Mesenchymal stem cell (in vitro differentiated cells and primary cell): ENCODE measurements around the gene ADCY10.

Experiments used
- DNase-seq: peaks from one replicate; pipeline ENCODE4 v3.0.0-alpha.2; 2013
- H2AFZ ChIP-seq: one replicate; pipeline ENCODE4 v1.6.1; 2013; ENCODE audit warnings: low read depth, mild to moderate bottlenecking, control low read depth, inconsistent platforms, low read length, moderate library complexity
- H2AK5ac ChIP-seq: 2 replicates; pipeline ENCODE4 v1.6.1; 2013; ENCODE audit warnings: low read length, moderate library complexity, mild to moderate bottlenecking, inconsistent platforms; ENCODE audit not compliant: severe bottlenecking
- H2BK120ac ChIP-seq: one replicate; pipeline ENCODE4 v1.6.1; 2013; ENCODE audit warnings: low read depth, mild to moderate bottlenecking, inconsistent platforms, low read length, moderate library complexity
- H2BK12ac ChIP-seq, 2 experiments: one replicate each; pipeline ENCODE4 v1.6.1; 2013; ENCODE audit warnings: inconsistent platforms in 2 of 2, low read length in 2 of 2, mild to moderate bottlenecking in 2 of 2, moderate library complexity in 2 of 2, control low read depth in 1 of 2
- H2BK15ac ChIP-seq: one replicate; pipeline ENCODE4 v1.6.1; 2013; ENCODE audit warnings: mild to moderate bottlenecking, low read depth, inconsistent platforms; ENCODE audit not compliant: poor library complexity, severe bottlenecking
- H2BK5ac ChIP-seq: 2 replicates; pipeline ENCODE4 v1.6.1; 2013; ENCODE audit warnings: low read depth, mild to moderate bottlenecking, low read length, control low read depth, inconsistent platforms; ENCODE audit not compliant: poor library complexity, severe bottlenecking
- H3K14ac ChIP-seq, 2 experiments: one replicate each; pipeline ENCODE4 v1.6.1; 2013; ENCODE audit warnings: inconsistent platforms in 2 of 2, low read length in 2 of 2, control low read depth in 1 of 2, mild to moderate bottlenecking in 1 of 2, moderate library complexity in 1 of 2
- H3K18ac ChIP-seq, 2 experiments: one replicate each; pipeline ENCODE4 v1.6.1; 2013; ENCODE audit warnings: inconsistent platforms in 2 of 2, low read length in 2 of 2, control low read depth in 1 of 2, low read depth in 1 of 2, mild to moderate bottlenecking in 1 of 2
- H3K23ac ChIP-seq, 2 experiments: one replicate each; pipeline ENCODE4 v1.6.1; 2013; ENCODE audit warnings: inconsistent platforms in 2 of 2, low read length in 2 of 2, mild to moderate bottlenecking in 2 of 2, moderate library complexity in 2 of 2, control low read depth in 1 of 2
- H3K27ac ChIP-seq: 2 replicates; pipeline ENCODE4 v1.5.1; 2013; ENCODE audit warnings: mild to moderate bottlenecking, moderate library complexity, low read length, control low read depth, inconsistent platforms; ENCODE audit not compliant: poor library complexity, severe bottlenecking
- H3K27me3 ChIP-seq, 2 experiments: 2 replicates each; pipeline versions ENCODE4 v1.6.1 to v1.7.0; 2013; ENCODE audit warnings: low read length in 2 of 2, mild to moderate bottlenecking in 2 of 2, moderate library complexity in 2 of 2, control low read depth in 1 of 2, inconsistent platforms in 1 of 2; ENCODE audit not compliant: control insufficient read depth in 1 of 2, insufficient read depth in 1 of 2
- H3K36me3 ChIP-seq, 2 experiments: 2 replicates each; pipeline versions ENCODE4 v1.6.1 to v1.7.0; 2013; ENCODE audit warnings: low read length in 2 of 2, control low read depth in 1 of 2, inconsistent platforms in 1 of 2, low read depth in 1 of 2, mild to moderate bottlenecking in 1 of 2; ENCODE audit not compliant: insufficient read depth in 2 of 2, control insufficient read depth in 1 of 2
- H3K4ac ChIP-seq, 2 experiments: one replicate each; pipeline ENCODE4 v1.6.1; 2013; ENCODE audit warnings: inconsistent platforms in 2 of 2, low read length in 2 of 2, mild to moderate bottlenecking in 2 of 2, moderate library complexity in 2 of 2, control low read depth in 1 of 2, low read depth in 1 of 2
- H3K4me1 ChIP-seq: 2 replicates; pipeline ENCODE4 v1.6.1; 2013; ENCODE audit warnings: low read depth, low read length, control low read depth; ENCODE audit not compliant: control insufficient read depth, insufficient read depth
- H3K4me2 ChIP-seq: 2 replicates; pipeline ENCODE4 v1.6.1; 2013; ENCODE audit warnings: low read length, mild to moderate bottlenecking, inconsistent platforms; ENCODE audit not compliant: poor library complexity, severe bottlenecking
- H3K4me3 ChIP-seq, 2 experiments: 2 replicates each; pipeline versions ENCODE4 v1.5.1 to v1.7.0; 2013; ENCODE audit warnings: low read length in 2 of 2, mild to moderate bottlenecking in 2 of 2, control low read depth in 1 of 2, low read depth in 1 of 2; ENCODE audit not compliant: insufficient read depth in 1 of 2
- H3K79me1 ChIP-seq: replicated peaks from 2 replicates; pipeline ENCODE4 v1.6.1; 2013; ENCODE audit warnings: mild to moderate bottlenecking, control low read depth, low read length, inconsistent platforms; ENCODE audit not compliant: poor library complexity, severe bottlenecking
- H3K9ac ChIP-seq: 2 replicates; pipeline ENCODE4 v1.7.0; 2013; ENCODE audit warnings: mild to moderate bottlenecking, low read length, moderate library complexity
- H3K9me3 ChIP-seq: 2 replicates; pipeline ENCODE4 v1.7.0; 2013; ENCODE audit warnings: mild to moderate bottlenecking, low read length; ENCODE audit not compliant: control insufficient read depth
- H4K8ac ChIP-seq: one replicate; pipeline ENCODE4 v1.6.1; 2013; ENCODE audit warnings: inconsistent platforms, mild to moderate bottlenecking, low read length, moderate library complexity
- H4K91ac ChIP-seq: one replicate; pipeline ENCODE4 v1.6.1; 2013; ENCODE audit warnings: mild to moderate bottlenecking, low read length, inconsistent platforms
- WGBS: methylation state at CpG from one replicate; pipeline ENCODE4 v1.1.7; 2013; ENCODE audit warnings: mixed read lengths; 5-methylcytosine and 5-hydroxymethylcytosine counted together

The ADCY10 gene

GRCh38 chr1:167791281-167792187 is 122.4 kb downstream of the ADCY10 start:
- Histone ChIP-seq H3K9ac (peak overlapping the region; percentile 38), H3K27me3 (no peaks in the 10 kb centered on the region), H3K27ac (peak overlapping the region; percentile 99), H4K91ac (no peak overlapping the region), H3K18ac (no peak overlapping the region), H3K9me3 (no peaks in the 10 kb centered on the region), H2BK120ac (no peak overlapping the region), H3K4me2 (no peak overlapping the region), H3K14ac (no peak overlapping the region), H3K4ac (no peak overlapping the region), H2BK15ac (no peak overlapping the region), H3K79me1 (peaks cover 9% of the 10 kb centered on the region), H3K36me3 (peaks cover 9 to 48% of the 10 kb centered on the region in 2 experiments), H3K4me1 (peaks cover 17% of the 10 kb centered on the region), H4K8ac (no peak overlapping the region), H3K4me3 (no peak overlapping the region), H3K23ac (no peak overlapping the region), H2BK12ac (no peak overlapping the region), H2AK5ac (peak overlapping the region; percentile 24), H2AFZ (no peak overlapping the region), H2BK5ac (peak overlapping the region; percentile 12)
- peak; percentile 91 for DNase-seq
- 34% methylated on average over 4 of the region's 5 CpGs for WGBS

- Histone ChIP-seq H3K79me1 (peaks cover 13% of the 10 kb centered on the region), H4K8ac (no peak overlapping the region), H2AK5ac (peak overlapping the region; percentile 69), H2BK15ac (no peak overlapping the region), H3K27ac (peak overlapping the region; percentile 64), H3K4ac (no peak overlapping the region), H3K4me1 (peaks cover 16% of the 10 kb centered on the region), H3K9ac (no peak overlapping the region), H3K18ac (no peak overlapping the region), H3K9me3 (no peaks in the 10 kb centered on the region), H3K27me3 (no peaks in the 10 kb centered on the region), H2BK5ac (no peak overlapping the region), H3K4me2 (no peak overlapping the region), H3K14ac (no peak overlapping the region), H4K91ac (no peak overlapping the region), H3K23ac (no peak overlapping the region), H3K36me3 (peaks cover 13 to 52% of the 10 kb centered on the region in 2 experiments), H2AFZ (no peak overlapping the region), H3K4me3 (no peak overlapping the region), H2BK12ac (no peak overlapping the region), H2BK120ac (no peak overlapping the region)
- DNase-seq = no peak
- 96% methylated on average over 5 of the region's 5 CpGs for WGBS
Measured at GRCh38 chr1:167790117-167790516, 123.8 kb downstream of the ADCY10 start.

- Histone ChIP-seq H3K4me2 (no peak overlapping the region), H3K4me3 (no peak overlapping the region), H4K8ac (no peak overlapping the region), H2BK5ac (no peak overlapping the region), H3K27me3 (no peaks in the 10 kb centered on the region), H3K18ac (no peak overlapping the region), H3K79me1 (peaks cover 15% of the 10 kb centered on the region), H3K9me3 (no peaks in the 10 kb centered on the region), H4K91ac (no peak overlapping the region), H3K9ac (no peak overlapping the region), H2BK120ac (no peak overlapping the region), H2BK12ac (no peak overlapping the region), H3K27ac (peak overlapping the region; percentile 64), H3K36me3 (peaks cover 16 to 52% of the 10 kb centered on the region in 2 experiments), H3K4ac (no peak overlapping the region), H3K14ac (no peak overlapping the region), H2AFZ (no peak overlapping the region), H3K4me1 (peaks cover 17% of the 10 kb centered on the region), H3K23ac (no peak overlapping the region), H2AK5ac (no peak overlapping the region), H2BK15ac (no peak overlapping the region)
- WGBS = 89% methylated on average over 3 of the region's 3 CpGs
- DNase-seq = no peak
Measured at GRCh38 chr1:167789501-167789900, 124.4 kb downstream of the ADCY10 start.

GRCh38 chr1:167786502-167786901 is 127.4 kb downstream of the ADCY10 start:
- H4K91ac ChIP-seq = no peak overlapping the region
- H3K9ac ChIP-seq = no peak overlapping the region
- H3K18ac ChIP-seq = no peak overlapping the region
- H3K4ac ChIP-seq = no peak overlapping the region
- no peak overlapping the region for H3K4me2 ChIP-seq
- no peak overlapping the region for H2BK5ac ChIP-seq
- H3K79me1 ChIP-seq = peaks cover 14% of the 10 kb centered on the region
- peaks cover 13 to 52% of the 10 kb centered on the region in 2 experiments for H3K36me3 ChIP-seq
- H3K27ac ChIP-seq = no peak overlapping the region
- H3K4me3 ChIP-seq = no peak overlapping the region
- H3K9me3 ChIP-seq = no peaks in the 10 kb centered on the region
- H3K14ac ChIP-seq = no peak overlapping the region
- H3K4me1 ChIP-seq = peaks cover 15% of the 10 kb centered on the region
- no peak overlapping the region for H3K23ac ChIP-seq
- no peak overlapping the region for H4K8ac ChIP-seq
- DNase-seq = no peak
- WGBS = 90% methylated on average over 5 of the region's 5 CpGs
- H2BK15ac ChIP-seq = no peak overlapping the region
- peak overlapping the region; percentile 72 for H2AK5ac ChIP-seq
- no peak overlapping the region for H2BK12ac ChIP-seq
- no peak overlapping the region for H2BK120ac ChIP-seq
- no peak overlapping the region for H2AFZ ChIP-seq
- H3K27me3 ChIP-seq = no peaks in the 10 kb centered on the region
